Mesenchymal stem cell (in vitro differentiated cells and primary cell): Measurements from ENCODE around the gene CRACDL.

Experiments
- DNase-seq: peaks from one replicate; pipeline ENCODE4 v3.0.0-alpha.2; 2013
- H2AFZ ChIP-seq: one replicate; pipeline ENCODE4 v1.6.1; 2013; ENCODE audit warnings: low read depth, mild to moderate bottlenecking, control low read depth, inconsistent platforms, low read length, moderate library complexity
- H2AK5ac ChIP-seq: 2 replicates; pipeline ENCODE4 v1.6.1; 2013; ENCODE audit warnings: low read length, moderate library complexity, mild to moderate bottlenecking, inconsistent platforms; ENCODE audit not compliant: severe bottlenecking
- H2BK120ac ChIP-seq: one replicate; pipeline ENCODE4 v1.6.1; 2013; ENCODE audit warnings: low read depth, mild to moderate bottlenecking, inconsistent platforms, low read length, moderate library complexity
- H2BK12ac ChIP-seq, 2 experiments: one replicate each; pipeline ENCODE4 v1.6.1; 2013; ENCODE audit warnings: inconsistent platforms in 2 of 2, low read length in 2 of 2, mild to moderate bottlenecking in 2 of 2, moderate library complexity in 2 of 2, control low read depth in 1 of 2
- H2BK15ac ChIP-seq: one replicate; pipeline ENCODE4 v1.6.1; 2013; ENCODE audit warnings: mild to moderate bottlenecking, low read depth, inconsistent platforms; ENCODE audit not compliant: poor library complexity, severe bottlenecking
- H2BK5ac ChIP-seq: 2 replicates; pipeline ENCODE4 v1.6.1; 2013; ENCODE audit warnings: low read depth, mild to moderate bottlenecking, low read length, control low read depth, inconsistent platforms; ENCODE audit not compliant: poor library complexity, severe bottlenecking
- H3K14ac ChIP-seq, 2 experiments: one replicate each; pipeline ENCODE4 v1.6.1; 2013; ENCODE audit warnings: inconsistent platforms in 2 of 2, low read length in 2 of 2, control low read depth in 1 of 2, mild to moderate bottlenecking in 1 of 2, moderate library complexity in 1 of 2
- H3K18ac ChIP-seq, 2 experiments: one replicate each; pipeline ENCODE4 v1.6.1; 2013; ENCODE audit warnings: inconsistent platforms in 2 of 2, low read length in 2 of 2, control low read depth in 1 of 2, low read depth in 1 of 2, mild to moderate bottlenecking in 1 of 2
- H3K23ac ChIP-seq, 2 experiments: one replicate each; pipeline ENCODE4 v1.6.1; 2013; ENCODE audit warnings: inconsistent platforms in 2 of 2, low read length in 2 of 2, mild to moderate bottlenecking in 2 of 2, moderate library complexity in 2 of 2, control low read depth in 1 of 2
- H3K27ac ChIP-seq: 2 replicates; pipeline ENCODE4 v1.5.1; 2013; ENCODE audit warnings: mild to moderate bottlenecking, moderate library complexity, low read length, control low read depth, inconsistent platforms; ENCODE audit not compliant: poor library complexity, severe bottlenecking
- H3K27me3 ChIP-seq, 2 experiments: 2 replicates each; pipeline versions ENCODE4 v1.6.1 to v1.7.0; 2013; ENCODE audit warnings: low read length in 2 of 2, mild to moderate bottlenecking in 2 of 2, moderate library complexity in 2 of 2, control low read depth in 1 of 2, inconsistent platforms in 1 of 2; ENCODE audit not compliant: control insufficient read depth in 1 of 2, insufficient read depth in 1 of 2
- H3K36me3 ChIP-seq, 2 experiments: 2 replicates each; pipeline versions ENCODE4 v1.6.1 to v1.7.0; 2013; ENCODE audit warnings: low read length in 2 of 2, control low read depth in 1 of 2, inconsistent platforms in 1 of 2, low read depth in 1 of 2, mild to moderate bottlenecking in 1 of 2; ENCODE audit not compliant: insufficient read depth in 2 of 2, control insufficient read depth in 1 of 2
- H3K4ac ChIP-seq, 2 experiments: one replicate each; pipeline ENCODE4 v1.6.1; 2013; ENCODE audit warnings: inconsistent platforms in 2 of 2, low read length in 2 of 2, mild to moderate bottlenecking in 2 of 2, moderate library complexity in 2 of 2, control low read depth in 1 of 2, low read depth in 1 of 2
- H3K4me1 ChIP-seq: 2 replicates; pipeline ENCODE4 v1.6.1; 2013; ENCODE audit warnings: low read depth, low read length, control low read depth; ENCODE audit not compliant: control insufficient read depth, insufficient read depth
- H3K4me2 ChIP-seq: 2 replicates; pipeline ENCODE4 v1.6.1; 2013; ENCODE audit warnings: low read length, mild to moderate bottlenecking, inconsistent platforms; ENCODE audit not compliant: poor library complexity, severe bottlenecking
- H3K4me3 ChIP-seq, 2 experiments: 2 replicates each; pipeline versions ENCODE4 v1.5.1 to v1.7.0; 2013; ENCODE audit warnings: low read length in 2 of 2, mild to moderate bottlenecking in 2 of 2, control low read depth in 1 of 2, low read depth in 1 of 2; ENCODE audit not compliant: insufficient read depth in 1 of 2
- H3K79me1 ChIP-seq: replicated peaks from 2 replicates; pipeline ENCODE4 v1.6.1; 2013; ENCODE audit warnings: mild to moderate bottlenecking, control low read depth, low read length, inconsistent platforms; ENCODE audit not compliant: poor library complexity, severe bottlenecking
- H3K9ac ChIP-seq: 2 replicates; pipeline ENCODE4 v1.7.0; 2013; ENCODE audit warnings: mild to moderate bottlenecking, low read length, moderate library complexity
- H3K9me3 ChIP-seq: 2 replicates; pipeline ENCODE4 v1.7.0; 2013; ENCODE audit warnings: mild to moderate bottlenecking, low read length; ENCODE audit not compliant: control insufficient read depth
- H4K8ac ChIP-seq: one replicate; pipeline ENCODE4 v1.6.1; 2013; ENCODE audit warnings: inconsistent platforms, mild to moderate bottlenecking, low read length, moderate library complexity
- H4K91ac ChIP-seq: one replicate; pipeline ENCODE4 v1.6.1; 2013; ENCODE audit warnings: mild to moderate bottlenecking, low read length, inconsistent platforms
- WGBS: methylation state at CpG from one replicate; pipeline ENCODE4 v1.1.7; 2013; ENCODE audit warnings: mixed read lengths; 5-methylcytosine and 5-hydroxymethylcytosine counted together

CRACDL gene

DNA sequence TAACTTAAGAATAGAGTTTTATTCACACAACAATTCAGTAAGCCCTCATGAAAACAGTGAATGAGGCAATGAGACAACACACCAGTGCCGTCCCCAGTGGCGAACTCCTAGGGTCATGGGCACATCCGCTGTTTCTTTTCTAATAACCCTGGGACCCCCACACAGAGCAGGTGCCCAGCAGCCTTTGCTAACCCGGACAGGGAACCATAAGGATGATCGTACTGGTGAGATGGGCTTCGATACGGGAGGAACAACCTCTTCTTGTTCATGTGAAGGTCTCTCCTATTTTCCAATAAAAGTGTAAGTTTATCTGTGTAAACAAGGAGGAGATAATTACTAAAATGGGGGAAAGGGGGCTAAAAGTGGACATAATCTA lies 107.7 kb downstream of the CRACDL start:
- no peak overlapping the region for H4K91ac ChIP-seq
- peaks cover 50 to 63% of the 10 kb centered on the region in 2 experiments for H3K27me3 ChIP-seq
- H3K9ac ChIP-seq: no peak overlapping the region
- DNase-seq: no peak
- no peak overlapping the region for H2BK120ac ChIP-seq
- no peak overlapping the region for H3K4me3 ChIP-seq
- H3K79me1 ChIP-seq: no peaks in the 10 kb centered on the region
- H2AK5ac ChIP-seq: no peak overlapping the region
- no peak overlapping the region for H2BK12ac ChIP-seq
- H2AFZ ChIP-seq: no peak overlapping the region
- 81% methylated on average over 7 of the region's 7 CpGs for WGBS
- H2BK5ac ChIP-seq: no peak overlapping the region
- H3K4me2 ChIP-seq: no peak overlapping the region
- H3K4me1 ChIP-seq: no peaks in the 10 kb centered on the region
- H2BK15ac ChIP-seq: no peak overlapping the region
- H4K8ac ChIP-seq: no peak overlapping the region
- H3K23ac ChIP-seq: no peak overlapping the region
- H3K27ac ChIP-seq: no peak overlapping the region
- no peaks in the 10 kb centered on the region for H3K36me3 ChIP-seq
- no peak overlapping the region for H3K4ac ChIP-seq
- H3K14ac ChIP-seq: no peak overlapping the region
- H3K9me3 ChIP-seq: no peaks in the 10 kb centered on the region
- no peak overlapping the region for H3K18ac ChIP-seq

DNA sequence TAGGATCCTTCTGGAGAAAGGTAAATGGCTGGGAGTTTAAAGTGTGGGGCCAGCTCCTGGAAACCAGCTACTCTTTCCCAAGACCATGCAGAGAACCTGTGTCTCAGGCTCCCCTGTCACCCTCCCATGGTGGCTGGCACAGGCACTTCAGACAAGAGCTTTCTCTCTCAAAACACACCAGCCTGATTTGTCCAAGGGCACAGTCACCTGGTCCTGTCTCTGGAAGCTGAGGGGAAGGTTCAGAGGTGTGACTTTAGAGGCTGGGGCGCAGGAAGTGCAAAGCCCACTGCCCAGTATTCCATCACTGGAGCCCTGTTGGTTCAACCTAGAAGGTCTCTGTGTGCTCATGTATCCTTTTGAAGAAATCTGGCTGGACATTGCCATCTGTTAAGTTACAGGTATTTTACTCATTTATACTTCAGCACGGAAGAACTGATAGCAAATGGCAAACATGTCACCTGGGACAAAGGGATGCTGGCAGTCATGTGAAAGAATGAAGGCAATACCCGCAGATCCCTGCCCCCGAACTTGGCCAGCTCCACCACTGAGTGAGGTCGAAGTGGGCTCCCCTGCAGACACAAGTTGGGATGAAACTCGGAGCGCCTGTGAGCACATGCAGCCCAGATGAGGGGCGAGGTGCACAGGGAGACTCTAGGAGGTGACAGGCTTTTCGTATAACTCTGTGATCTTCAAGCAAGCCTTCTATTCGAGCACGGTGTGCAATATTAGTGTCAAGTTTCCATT lies 108.2 kb downstream of the CRACDL start:
- H4K91ac ChIP-seq: no peak overlapping the region
- no peak overlapping the region for H2AK5ac ChIP-seq
- DNase-seq: no peak
- H3K9ac ChIP-seq: no peak overlapping the region
- 79% methylated on average over 9 of the region's 11 CpGs for WGBS
- H3K4ac ChIP-seq: no peak overlapping the region
- no peak overlapping the region for H2AFZ ChIP-seq
- no peak overlapping the region for H2BK120ac ChIP-seq
- H3K4me2 ChIP-seq: no peak overlapping the region
- no peaks in the 10 kb centered on the region for H3K9me3 ChIP-seq
- peaks cover 4% of the 10 kb centered on the region for H3K4me1 ChIP-seq
- peaks cover 51 to 69% of the 10 kb centered on the region in 2 experiments for H3K27me3 ChIP-seq
- no peak overlapping the region for H2BK5ac ChIP-seq
- no peak overlapping the region for H4K8ac ChIP-seq
- no peak overlapping the region for H3K23ac ChIP-seq
- H3K14ac ChIP-seq: no peak overlapping the region
- H3K4me3 ChIP-seq: no peak overlapping the region
- no peak overlapping the region for H3K18ac ChIP-seq
- no peak overlapping the region for H3K27ac ChIP-seq
- no peaks in the 10 kb centered on the region for H3K79me1 ChIP-seq
- no peak overlapping the region for H2BK12ac ChIP-seq
- no peaks in the 10 kb centered on the region for H3K36me3 ChIP-seq
- no peak overlapping the region for H2BK15ac ChIP-seq

DNA sequence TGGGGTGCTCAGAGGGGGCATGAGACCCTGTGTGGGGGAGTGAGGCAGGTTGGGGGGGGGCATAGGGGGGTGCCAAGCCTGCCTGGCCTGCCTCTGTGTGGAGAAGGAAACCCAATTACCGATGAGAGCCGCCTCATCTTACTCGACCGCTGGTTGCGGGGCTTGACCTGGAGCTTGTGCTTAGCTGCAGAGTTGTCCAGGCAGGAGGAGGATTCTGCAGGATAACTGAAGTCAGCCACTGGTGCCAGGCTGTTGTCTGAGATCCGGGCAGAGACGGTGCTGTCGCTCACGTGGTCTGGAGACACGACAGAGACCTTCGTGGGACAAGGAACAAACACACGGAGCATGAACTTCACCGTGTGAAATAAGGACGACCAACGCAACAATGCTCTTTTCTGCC lies 109.2 kb downstream of the CRACDL start:
- no peak overlapping the region for H3K4ac ChIP-seq
- H4K91ac ChIP-seq: no peak overlapping the region
- no peak overlapping the region for H3K27ac ChIP-seq
- no peaks in the 10 kb centered on the region for H3K79me1 ChIP-seq
- H2BK12ac ChIP-seq: no peak overlapping the region
- no peaks in the 10 kb centered on the region for H3K36me3 ChIP-seq
- no peak overlapping the region for H3K14ac ChIP-seq
- 92% methylated on average over 15 of the region's 15 CpGs for WGBS
- no peak overlapping the region for H4K8ac ChIP-seq
- H3K4me2 ChIP-seq: no peak overlapping the region
- H2BK120ac ChIP-seq: no peak overlapping the region
- no peaks in the 10 kb centered on the region for H3K9me3 ChIP-seq
- no peak overlapping the region for H2BK15ac ChIP-seq
- H3K4me3 ChIP-seq: no peak overlapping the region
- no peak overlapping the region for H2AFZ ChIP-seq
- no peak overlapping the region for H3K23ac ChIP-seq
- no peak overlapping the region for H3K18ac ChIP-seq
- H3K4me1 ChIP-seq: peaks cover 10% of the 10 kb centered on the region
- no peak for DNase-seq
- H2AK5ac ChIP-seq: no peak overlapping the region
- no peak overlapping the region for H2BK5ac ChIP-seq
- H3K27me3 ChIP-seq: peaks cover 51 to 75% of the 10 kb centered on the region in 2 experiments
- H3K9ac ChIP-seq: no peak overlapping the region

DNA sequence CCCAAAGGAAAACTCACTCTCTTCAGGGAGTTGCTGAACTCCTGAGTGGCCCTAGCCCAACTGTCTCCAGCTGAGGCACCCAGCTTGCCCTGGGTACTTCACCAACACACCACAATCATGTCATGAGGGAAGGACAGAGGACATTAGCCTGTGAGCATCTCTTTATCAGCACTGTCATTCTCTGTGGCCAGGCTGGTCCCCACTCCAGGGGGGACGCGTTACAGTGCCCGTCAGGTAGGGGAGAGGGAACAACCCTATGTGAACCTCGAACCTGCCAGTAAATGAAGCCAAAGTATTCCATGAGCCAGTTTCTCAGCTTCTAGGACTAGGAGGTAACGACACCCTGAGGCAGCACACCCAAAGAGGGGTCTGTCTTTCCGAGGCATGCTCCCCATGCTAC lies 110.2 kb downstream of the CRACDL start:
- no peak for DNase-seq
- Histone ChIP-seq H2BK120ac (no peak overlapping the region), H2BK15ac (no peak overlapping the region), H4K8ac (no peak overlapping the region), H2BK5ac (no peak overlapping the region), H3K4me3 (no peak overlapping the region), H3K27ac (no peak overlapping the region), H3K79me1 (no peaks in the 10 kb centered on the region), H4K91ac (no peak overlapping the region), H3K4me2 (no peak overlapping the region), H2AK5ac (no peak overlapping the region), H3K23ac (no peak overlapping the region), H3K9ac (no peak overlapping the region), H3K14ac (no peak overlapping the region), H3K27me3 (peaks cover 52 to 78% of the 10 kb centered on the region in 2 experiments), H3K4me1 (peaks cover 10% of the 10 kb centered on the region), H2AFZ (no peak overlapping the region), H3K4ac (no peak overlapping the region), H3K9me3 (no peaks in the 10 kb centered on the region), H2BK12ac (no peak overlapping the region), H3K36me3 (no peaks in the 10 kb centered on the region), H3K18ac (no peak overlapping the region)
- 83% methylated on average over 6 of the region's 6 CpGs for WGBS
